ENCODE data around the gene SEMA5B. TPM values are rescaled to one million over a fixed set of nuclear protein-coding genes. Genes with fewer than 3 reads are reported as not detected.

Gene SEMA5B
- total and polyA plus RNA-seq, 2 donors (not counting 1 experiment from before 2014, with no cell fraction given): not detected

- no peak overlapping the region for H3K27ac Mint-ChIP-seq
- ATAC-seq (ENCODE audit: low read depth): no peak
- H3K4me1 ChIP-seq (ENCODE audit: control insufficient read depth in 2 of 2, insufficient read depth in 2 of 2, low read length in 2 of 2): peaks cover 18 to 20% of the 10 kb centered on the region in 2 donors
- DNase-seq: no peak
- peaks cover 0 to 20% (median 3%) of the 10 kb centered on the region in 4 experiments for H3K27me3 ChIP-seq (replicated peaks in 1 of 4; ENCODE audit: control extremely low read depth in 1 of 4, control insufficient read depth in 3 of 4, insufficient read depth in 4 of 4, low read length in 3 of 4)
- POLR2A ChIA-PET: no interaction called here
- no peaks in the 10 kb centered on the region for H3K9me3 Mint-ChIP-seq (ENCODE audit: insufficient read depth)
- TF ChIP-seq EZH2 (IDR thresholded peaks at IDR 0.05; ENCODE audit: borderline replicate concordance, insufficient read depth, low read depth, low read length, poor library complexity, severe bottlenecking): no peak
- TF ChIP-seq, protein P1, sequence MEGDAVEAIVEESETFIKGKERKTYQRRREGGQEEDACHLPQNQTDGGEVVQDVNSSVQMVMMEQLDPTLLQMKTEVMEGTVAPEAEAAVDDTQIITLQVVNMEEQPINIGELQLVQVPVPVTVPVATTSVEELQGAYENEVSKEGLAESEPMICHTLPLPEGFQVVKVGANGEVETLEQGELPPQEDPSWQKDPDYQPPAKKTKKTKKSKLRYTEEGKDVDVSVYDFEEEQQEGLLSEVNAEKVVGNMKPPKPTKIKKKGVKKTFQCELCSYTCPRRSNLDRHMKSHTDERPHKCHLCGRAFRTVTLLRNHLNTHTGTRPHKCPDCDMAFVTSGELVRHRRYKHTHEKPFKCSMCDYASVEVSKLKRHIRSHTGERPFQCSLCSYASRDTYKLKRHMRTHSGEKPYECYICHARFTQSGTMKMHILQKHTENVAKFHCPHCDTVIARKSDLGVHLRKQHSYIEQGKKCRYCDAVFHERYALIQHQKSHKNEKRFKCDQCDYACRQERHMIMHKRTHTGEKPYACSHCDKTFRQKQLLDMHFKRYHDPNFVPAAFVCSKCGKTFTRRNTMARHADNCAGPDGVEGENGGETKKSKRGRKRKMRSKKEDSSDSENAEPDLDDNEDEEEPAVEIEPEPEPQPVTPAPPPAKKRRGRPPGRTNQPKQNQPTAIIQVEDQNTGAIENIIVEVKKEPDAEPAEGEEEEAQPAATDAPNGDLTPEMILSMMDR (IDR thresholded peaks at IDR 0.05): no peak
- H2AFZ ChIP-seq (ENCODE audit: insufficient read depth, low read depth, low read length, poor library complexity, severe bottlenecking): no peak overlapping the region
- H3K9me3 ChIP-seq (ENCODE audit: control extremely low read depth in 1 of 3, control insufficient read depth in 2 of 3, insufficient read depth in 1 of 3, low read length in 2 of 3): no peaks in the 10 kb centered on the region
- peak overlapping the region; percentile 17 for H3K4me2 ChIP-seq (replicated peaks; ENCODE audit: low read depth, low read length, poor library complexity, severe bottlenecking)
- no peaks in the 10 kb centered on the region for H3K79me2 ChIP-seq (ENCODE audit: control insufficient read depth, insufficient read depth, low read length)
- H3K27me3 Mint-ChIP-seq: peaks cover 17% of the 10 kb centered on the region
- WGBS (ENCODE audit: insufficient coverage): 94% methylated on average over 14 of the region's 17 CpGs
- no peak overlapping the region for H3K9ac ChIP-seq (ENCODE audit: low read length)
- no peak overlapping the region for H3K4me3 ChIP-seq (ENCODE audit: control extremely low read depth in 1 of 5, extremely low read depth in 1 of 5, insufficient read depth in 1 of 5, low read depth in 2 of 5, low read length in 4 of 5)
- no peaks in the 10 kb centered on the region for H3K36me3 ChIP-seq (replicated peaks in 1 of 2; ENCODE audit: control extremely low read depth in 1 of 2, control insufficient read depth in 1 of 2, extremely low read depth in 1 of 2, insufficient read depth in 2 of 2, low read length in 1 of 2)
- H3K4me1 Mint-ChIP-seq: peaks cover 21% of the 10 kb centered on the region
- H4K20me1 ChIP-seq (ENCODE audit: control insufficient read depth, insufficient read depth, low read length, poor library complexity, severe bottlenecking): no peaks in the 10 kb centered on the region
- CTCF ChIA-PET: no interaction called here
- intact Hi-C loops (cut with micrococcal nuclease): no loop called here
- H3K4me3 Mint-ChIP-seq: no peak overlapping the region
- H3K27ac ChIP-seq (ENCODE audit: low read length in 2 of 2): no peak overlapping the region
These were observed 112.1 kb downstream of the SEMA5B start for GRCh38 chr3:122915300-122916055.

DNA sequence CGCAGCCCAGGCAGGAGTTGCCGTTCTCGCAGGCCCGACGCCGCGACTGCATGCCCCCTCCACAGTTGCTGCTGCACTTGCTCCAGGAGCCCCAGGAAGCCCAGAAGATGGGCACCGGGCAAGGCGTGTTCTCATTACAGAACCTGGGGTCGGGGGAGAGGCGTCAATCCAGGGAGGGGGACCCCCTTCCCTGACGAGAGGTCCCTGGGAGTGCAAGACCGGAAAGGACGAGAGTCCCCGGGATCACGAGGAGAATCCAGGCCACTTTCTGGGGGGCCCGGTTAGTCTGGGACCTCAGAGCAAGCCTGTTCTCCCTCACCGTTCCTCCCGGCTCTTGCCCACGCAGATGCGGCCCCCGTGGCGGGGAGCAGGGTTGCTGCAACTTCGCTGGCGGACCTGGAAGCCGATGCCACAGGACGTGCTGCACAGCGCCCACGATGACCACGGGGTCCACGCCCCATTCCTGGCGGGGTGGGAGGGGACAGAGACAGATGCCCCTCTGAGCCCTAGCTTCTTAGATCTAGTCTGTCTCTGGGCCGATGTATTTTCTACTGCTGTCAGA is 113.9 kb downstream of the SEMA5B start:
- Histone ChIP-seq H3K9me3 (ENCODE audit: control extremely low read depth in 1 of 3, control insufficient read depth in 2 of 3, insufficient read depth in 1 of 3, low read length in 2 of 3) (no peaks in the 10 kb centered on the region), H4K20me1 (ENCODE audit: control insufficient read depth, insufficient read depth, low read length, poor library complexity, severe bottlenecking) (no peaks in the 10 kb centered on the region), H3K36me3 (replicated peaks in 1 of 2; ENCODE audit: control extremely low read depth in 1 of 2, control insufficient read depth in 1 of 2, extremely low read depth in 1 of 2, insufficient read depth in 2 of 2, low read length in 1 of 2) (no peaks in the 10 kb centered on the region), H3K9ac (ENCODE audit: low read length) (peak overlapping the region; percentile 23), H3K27ac (ENCODE audit: low read length in 2 of 2) (no peak overlapping the region), H3K4me2 (replicated peaks; ENCODE audit: low read depth, low read length, poor library complexity, severe bottlenecking) (peak overlapping the region; percentile 67), H3K4me1 (ENCODE audit: control insufficient read depth in 2 of 2, insufficient read depth in 2 of 2, low read length in 2 of 2) (peaks cover 18 to 20% of the 10 kb centered on the region in 2 donors), H3K27me3 (replicated peaks in 1 of 4; ENCODE audit: control extremely low read depth in 1 of 4, control insufficient read depth in 3 of 4, insufficient read depth in 4 of 4, low read length in 3 of 4) (peaks cover 0 to 23% (median 3%) of the 10 kb centered on the region in 4 experiments), H2AFZ (ENCODE audit: insufficient read depth, low read depth, low read length, poor library complexity, severe bottlenecking) (peak overlapping the region; percentile 74), H3K79me2 (ENCODE audit: control insufficient read depth, insufficient read depth, low read length) (no peaks in the 10 kb centered on the region), H3K4me3 (ENCODE audit: control extremely low read depth in 1 of 5, extremely low read depth in 1 of 5, insufficient read depth in 1 of 5, low read depth in 2 of 5, low read length in 4 of 5) (no peak overlapping the region)
- DNase-seq (no peak), ATAC-seq (ENCODE audit: low read depth) (no peak)
- no peak for TF ChIP-seq EZH2 (IDR thresholded peaks at IDR 0.05; ENCODE audit: borderline replicate concordance, insufficient read depth, low read depth, low read length, poor library complexity, severe bottlenecking)
- TF ChIP-seq, protein P1 (IDR thresholded peaks at IDR 0.05): no peak
- H3K4me3 Mint-ChIP-seq: peak overlapping the region; percentile 29
- peaks cover 18% of the 10 kb centered on the region for H3K27me3 Mint-ChIP-seq
- WGBS (ENCODE audit: insufficient coverage): 84% methylated on average over 33 of the region's 33 CpGs
- no peak overlapping the region for H3K27ac Mint-ChIP-seq
- ChIA-PET CTCF (no interaction called here), POLR2A (no interaction called here)
- intact Hi-C loops (cut with micrococcal nuclease): no loop called here
- no peaks in the 10 kb centered on the region for H3K9me3 Mint-ChIP-seq (ENCODE audit: insufficient read depth)
- peaks cover 21% of the 10 kb centered on the region for H3K4me1 Mint-ChIP-seq
